ENCODE measurements around the gene VAC14.

DNA sequence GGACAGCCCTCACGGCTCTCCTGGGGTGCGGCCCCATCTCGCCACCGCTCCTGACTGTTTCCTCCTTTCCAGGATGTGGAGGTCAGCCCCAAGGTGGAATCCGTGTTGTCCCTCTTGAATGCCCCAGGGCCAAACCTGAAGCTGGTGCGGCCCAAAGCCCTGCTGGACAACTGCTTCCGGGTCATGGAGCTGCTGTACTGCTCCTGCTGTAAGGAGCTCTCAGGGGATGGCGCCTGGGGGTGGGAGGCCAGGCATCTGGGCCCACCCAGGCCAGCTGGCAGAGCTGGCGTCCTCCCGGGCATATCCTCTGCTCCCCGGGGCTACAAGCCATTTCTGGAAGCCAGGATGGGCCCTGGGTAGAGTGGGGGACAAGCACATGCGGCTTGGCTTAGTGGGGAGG is 141.4 kb downstream of the VAC14 start:
- no peak for TF ChIP-seq EZH2 (IDR thresholded peaks at IDR 0.05; ENCODE audit: insufficient read depth, poor library complexity, severe bottlenecking)
- no peak for TF ChIP-seq EZH2phosphoT487 (IDR thresholded peaks at IDR 0.05; ENCODE audit: insufficient read depth, low read depth)

Data from GM23248 (cell line).